ENCODE measurements around the gene AKNA. TPM values are rescaled to one million over a fixed set of nuclear protein-coding genes. Genes with fewer than 3 reads are reported as not detected.

The AKNA gene
- total RNA-seq, 1 donor from 2014 or later, result 66.9 TPM

GRCh38 chr9:114314881-114315722, 72.7 kb downstream of the AKNA start:
- H3K27ac ChIP-seq, result no peak overlapping the region
- intact Hi-C loops (cut with DNase I), result no loop called here
- DNase-seq (peak; percentile 47), ATAC-seq (peak; percentile 57 to 77)
- no peaks in the 10 kb centered on the region for H3K9me3 ChIP-seq
- H3K36me3 ChIP-seq, result no peaks in the 10 kb centered on the region
- peaks cover 5% of the 10 kb centered on the region for H3K4me1 ChIP-seq
- no peak overlapping the region for H3K4me3 ChIP-seq
- no peaks in the 10 kb centered on the region for H3K27me3 ChIP-seq (ENCODE audit: low read depth)
- TF ChIP-seq, protein P1, sequence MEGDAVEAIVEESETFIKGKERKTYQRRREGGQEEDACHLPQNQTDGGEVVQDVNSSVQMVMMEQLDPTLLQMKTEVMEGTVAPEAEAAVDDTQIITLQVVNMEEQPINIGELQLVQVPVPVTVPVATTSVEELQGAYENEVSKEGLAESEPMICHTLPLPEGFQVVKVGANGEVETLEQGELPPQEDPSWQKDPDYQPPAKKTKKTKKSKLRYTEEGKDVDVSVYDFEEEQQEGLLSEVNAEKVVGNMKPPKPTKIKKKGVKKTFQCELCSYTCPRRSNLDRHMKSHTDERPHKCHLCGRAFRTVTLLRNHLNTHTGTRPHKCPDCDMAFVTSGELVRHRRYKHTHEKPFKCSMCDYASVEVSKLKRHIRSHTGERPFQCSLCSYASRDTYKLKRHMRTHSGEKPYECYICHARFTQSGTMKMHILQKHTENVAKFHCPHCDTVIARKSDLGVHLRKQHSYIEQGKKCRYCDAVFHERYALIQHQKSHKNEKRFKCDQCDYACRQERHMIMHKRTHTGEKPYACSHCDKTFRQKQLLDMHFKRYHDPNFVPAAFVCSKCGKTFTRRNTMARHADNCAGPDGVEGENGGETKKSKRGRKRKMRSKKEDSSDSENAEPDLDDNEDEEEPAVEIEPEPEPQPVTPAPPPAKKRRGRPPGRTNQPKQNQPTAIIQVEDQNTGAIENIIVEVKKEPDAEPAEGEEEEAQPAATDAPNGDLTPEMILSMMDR (IDR thresholded peaks at IDR 0.05), result no peak

DNA sequence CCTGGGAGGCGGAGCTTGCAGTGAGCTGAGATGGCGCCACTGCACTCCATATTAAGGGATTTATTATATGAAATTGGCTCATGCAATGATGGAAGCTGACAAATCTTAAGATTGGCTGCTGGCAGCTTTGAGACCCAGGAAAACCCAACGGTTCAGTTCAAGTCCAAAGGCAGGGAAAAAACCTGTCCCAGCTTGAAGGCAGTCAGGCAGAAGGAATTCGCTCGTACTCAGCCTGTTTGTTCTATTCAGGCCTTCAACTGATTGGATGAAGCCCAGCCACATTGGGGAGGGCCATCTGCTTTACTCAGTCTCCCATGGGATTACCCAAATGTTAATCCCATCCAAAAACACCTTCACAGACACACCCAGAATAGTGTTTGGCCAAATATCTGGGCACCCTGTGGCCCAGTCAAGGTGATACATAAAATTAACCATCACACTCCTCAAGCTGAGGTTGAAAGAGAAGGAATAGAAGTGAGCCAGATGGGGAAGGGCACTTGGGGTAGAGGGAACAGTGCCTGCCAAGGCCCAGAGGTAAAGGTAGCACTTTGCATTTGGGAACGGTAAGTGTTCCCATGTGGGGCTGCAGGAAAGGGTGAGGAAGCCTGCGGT, 73.4 kb downstream of the AKNA start:
- Histone ChIP-seq H3K27ac (no peak overlapping the region), H3K36me3 (no peaks in the 10 kb centered on the region), H3K27me3 (ENCODE audit: low read depth) (no peaks in the 10 kb centered on the region), H3K9me3 (no peaks in the 10 kb centered on the region), H3K4me1 (peaks cover 5% of the 10 kb centered on the region), H3K4me3 (no peak overlapping the region)
- TF ChIP-seq, protein P1 (IDR thresholded peaks at IDR 0.05), result no peak
- intact Hi-C loops (cut with DNase I), result no loop called here
- ATAC-seq, result no peak
- no peak for DNase-seq

- Histone ChIP-seq H3K27me3 (ENCODE audit: low read depth) (no peaks in the 10 kb centered on the region), H3K36me3 (no peaks in the 10 kb centered on the region), H3K9me3 (no peaks in the 10 kb centered on the region), H3K4me3 (no peak overlapping the region), H3K4me1 (peaks cover 5% of the 10 kb centered on the region), H3K27ac (no peak overlapping the region)
- ATAC-seq, result no peak
- intact Hi-C loops (cut with DNase I), result no loop called here
- DNase-seq, result no peak
- TF ChIP-seq, protein P1 (IDR thresholded peaks at IDR 0.05), result no peak
Observed at GRCh38 chr9:114313186-114313585, 74.6 kb downstream of the AKNA start.

GRCh38 chr9:114312513-114312875, 75.3 kb downstream of the AKNA start:
- Histone ChIP-seq H3K27ac (no peak overlapping the region), H3K36me3 (peaks cover 2% of the 10 kb centered on the region), H3K27me3 (ENCODE audit: low read depth) (no peaks in the 10 kb centered on the region), H3K9me3 (no peaks in the 10 kb centered on the region), H3K4me1 (no peaks in the 10 kb centered on the region), H3K4me3 (no peak overlapping the region)
- ATAC-seq, result no peak
- TF ChIP-seq, protein P1 (IDR thresholded peaks at IDR 0.05), result no peak
- no peak for DNase-seq
- intact Hi-C loops (cut with DNase I), result no loop called here

- Histone ChIP-seq H3K4me1 (no peaks in the 10 kb centered on the region), H3K9me3 (no peaks in the 10 kb centered on the region), H3K36me3 (peaks cover 4% of the 10 kb centered on the region), H3K27me3 (ENCODE audit: low read depth) (no peaks in the 10 kb centered on the region), H3K4me3 (no peak overlapping the region), H3K27ac (no peak overlapping the region)
- TF ChIP-seq, protein P1 (IDR thresholded peaks at IDR 0.05), result no peak
- ATAC-seq (no peak), DNase-seq (peak; percentile 37)
- intact Hi-C loops (cut with DNase I), result no loop called here
Observed at GRCh38 chr9:114311571-114312512, 75.9 kb downstream of the AKNA start.
